Hindlimb muscle (tissue), 1 donor: ENCODE results near the gene SEPTIN12. TPM values are rescaled to one million over a fixed set of nuclear protein-coding genes. Genes with fewer than 3 reads are reported as not detected.
"Not testable (repeated sequence)": the region's sequence is repeated elsewhere in the genome, so short reads cannot be mapped to it uniquely, and the experiment has no call there.

Source experiments
- DNase-seq: peaks from one replicate; pipeline ENCODE4 v3.0.0-alpha.2; 2013
- polyA plus RNA-seq: library from polyadenylated mRNA; unstranded; fragments of 120-200 nt; gene quantifications from one replicate; pipeline ENCODE4 v1.2.1, GENCODE V29; 2013; ENCODE audit not compliant: insufficient read length

SEPTIN12 gene
- polyA plus RNA-seq, 1 donor, result not detected

DNA sequence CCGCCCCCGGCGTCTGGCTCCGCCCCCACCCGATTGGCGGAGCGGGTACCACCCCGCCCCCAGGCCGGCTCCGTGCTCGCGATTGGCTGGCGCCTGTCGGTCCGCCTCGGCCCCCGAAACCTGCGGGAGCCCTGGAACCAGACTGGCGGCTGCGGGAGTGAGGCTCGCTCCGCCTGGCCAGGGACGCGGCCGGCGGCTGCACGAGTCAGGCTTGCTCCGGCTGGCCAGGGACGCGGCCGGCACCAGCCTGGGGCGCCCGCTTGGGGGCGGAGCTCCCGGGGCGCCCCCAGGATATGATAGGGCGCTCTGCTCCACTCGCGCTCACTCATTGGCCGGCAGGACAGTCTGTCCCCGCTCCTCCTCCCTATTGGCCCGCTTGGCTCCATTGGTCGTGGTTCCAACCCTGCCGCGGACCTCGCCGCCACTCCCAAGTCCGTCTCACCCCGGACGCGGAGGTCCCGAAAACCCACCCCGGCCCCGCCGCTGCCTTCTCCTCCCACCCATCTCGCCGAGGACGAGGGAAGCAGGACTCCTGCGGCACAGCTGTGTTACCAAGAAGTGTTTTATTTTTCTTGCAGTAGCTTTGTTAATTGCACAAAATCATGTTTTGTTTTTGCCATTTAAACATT lies 14.6 kb upstream of the SEPTIN12 start:
- peak; percentile 91 for DNase-seq

DNA sequence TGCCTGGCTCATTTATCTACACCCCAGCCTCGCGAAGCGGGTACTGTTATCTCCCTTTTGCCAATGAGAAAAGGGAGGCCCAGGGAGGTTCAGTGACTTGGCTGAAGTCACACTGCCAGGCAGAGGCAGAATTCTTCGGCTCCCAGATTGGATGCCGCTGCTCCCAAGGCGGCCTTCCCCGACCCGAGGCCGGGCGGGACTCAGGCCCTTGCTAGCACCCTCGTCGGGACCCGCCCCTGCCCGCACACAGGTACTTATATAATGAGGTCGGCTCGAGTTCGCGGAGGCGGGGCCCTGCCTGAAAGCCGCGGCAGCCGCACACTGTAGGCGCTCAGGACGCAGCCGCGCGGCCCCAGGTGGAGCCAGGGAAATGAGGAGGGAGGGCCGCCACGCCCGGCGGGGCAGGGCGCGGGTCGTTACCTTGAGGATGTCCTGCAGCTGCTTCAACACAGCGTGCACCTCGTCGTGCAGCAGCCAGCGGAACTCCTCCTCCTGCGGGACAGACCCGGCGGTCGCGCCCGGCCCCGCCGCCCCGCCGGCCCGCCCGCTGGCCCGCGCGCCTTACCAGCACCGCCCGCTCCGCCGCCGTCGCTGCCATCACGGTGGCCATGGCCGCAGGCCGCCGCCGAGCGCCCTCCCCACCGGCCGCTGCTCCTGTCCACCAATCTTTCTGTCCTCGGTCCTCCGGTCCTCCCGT lies 14.0 kb upstream of the SEPTIN12 start, which contains the start of gene ROGDI:
TSS of gene ROGDI (minus strand) at position 672 of the 697 bp plus-strand sequence. CDS start at position 610, 62 bp downstream.
- no peak for DNase-seq

DNA sequence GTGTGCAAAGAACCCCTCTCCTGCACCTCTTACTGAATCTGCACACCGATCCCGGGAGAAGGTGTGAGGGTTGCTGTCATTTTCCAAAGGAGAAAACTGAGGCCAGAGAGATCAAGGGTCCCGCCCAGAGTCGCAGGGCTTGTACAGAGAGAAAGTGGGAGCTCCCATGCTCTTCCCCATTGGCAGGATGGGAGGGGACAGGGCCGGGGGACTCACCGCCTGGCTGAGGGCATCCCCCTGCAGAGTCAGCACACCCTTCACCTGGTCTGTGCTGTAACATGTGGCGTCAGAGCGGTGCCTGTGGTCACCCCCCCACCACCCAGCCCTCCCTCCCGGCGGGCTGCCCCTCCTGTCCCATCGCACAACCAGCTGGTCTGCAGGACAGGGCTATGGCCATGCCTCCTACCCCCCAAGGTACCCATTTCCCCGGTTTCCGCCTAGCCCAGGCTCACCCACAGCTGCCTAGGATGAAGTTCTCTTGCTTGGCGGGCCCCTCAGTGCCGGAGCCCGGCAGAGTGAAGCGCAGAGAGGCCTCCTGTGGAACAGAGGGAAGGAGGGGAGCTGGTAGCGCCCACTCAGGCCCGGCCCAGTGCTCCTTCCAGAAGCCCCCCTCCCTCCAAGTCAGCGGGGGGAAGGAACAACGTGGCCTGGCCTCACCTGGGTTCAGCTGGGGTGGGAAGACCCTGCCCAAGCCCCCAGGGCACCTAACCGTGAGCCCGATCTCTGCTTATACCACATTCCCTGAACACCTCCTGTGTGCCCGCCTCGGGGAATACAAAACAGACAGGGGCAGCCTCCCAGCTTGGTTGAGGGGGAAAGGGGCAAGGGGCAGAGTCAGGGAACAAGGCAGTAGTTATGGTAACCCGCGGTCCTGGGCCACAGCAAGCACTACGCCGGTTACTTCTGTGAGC lies 13.2 kb upstream of the SEPTIN12 start:
- DNase-seq, result no peak

DNA sequence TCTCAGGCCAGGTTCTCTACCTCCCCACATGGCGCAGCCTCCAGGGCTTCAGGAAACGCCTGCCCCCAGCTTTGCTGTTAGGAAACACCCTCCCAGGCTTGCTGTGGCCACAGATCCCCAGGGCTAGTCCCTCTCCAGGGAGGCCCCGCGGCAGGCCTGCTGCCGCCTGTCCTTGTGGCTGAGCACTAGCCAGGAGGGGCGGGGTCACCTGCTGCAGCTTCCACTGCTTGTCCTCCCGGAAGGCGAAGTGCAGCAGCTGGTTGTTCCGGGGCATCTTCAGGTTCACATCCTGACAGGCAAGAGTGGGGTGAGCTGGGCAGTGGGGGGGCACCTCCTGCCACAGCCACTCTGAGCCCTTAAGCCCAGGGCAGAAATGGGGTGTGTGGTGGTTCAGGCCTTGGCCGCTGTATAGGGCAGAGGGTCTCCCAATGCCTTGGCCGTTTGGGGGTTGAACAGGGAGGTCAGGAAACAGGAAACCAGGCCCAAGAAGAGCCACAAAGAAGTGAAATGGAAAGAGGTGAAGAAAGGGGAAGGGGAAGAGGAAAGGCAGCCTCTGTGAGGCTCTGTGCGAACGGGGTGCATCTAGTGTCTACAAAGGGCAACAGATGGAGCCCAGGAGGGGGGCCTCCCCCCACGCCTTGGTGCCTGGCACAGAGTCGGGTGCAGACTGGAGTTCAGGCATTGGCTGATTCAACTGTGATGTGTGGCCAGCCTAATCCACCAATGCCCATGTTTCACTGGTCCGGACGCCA lies 12.3 kb upstream of the SEPTIN12 start:
- no peak for DNase-seq

DNA sequence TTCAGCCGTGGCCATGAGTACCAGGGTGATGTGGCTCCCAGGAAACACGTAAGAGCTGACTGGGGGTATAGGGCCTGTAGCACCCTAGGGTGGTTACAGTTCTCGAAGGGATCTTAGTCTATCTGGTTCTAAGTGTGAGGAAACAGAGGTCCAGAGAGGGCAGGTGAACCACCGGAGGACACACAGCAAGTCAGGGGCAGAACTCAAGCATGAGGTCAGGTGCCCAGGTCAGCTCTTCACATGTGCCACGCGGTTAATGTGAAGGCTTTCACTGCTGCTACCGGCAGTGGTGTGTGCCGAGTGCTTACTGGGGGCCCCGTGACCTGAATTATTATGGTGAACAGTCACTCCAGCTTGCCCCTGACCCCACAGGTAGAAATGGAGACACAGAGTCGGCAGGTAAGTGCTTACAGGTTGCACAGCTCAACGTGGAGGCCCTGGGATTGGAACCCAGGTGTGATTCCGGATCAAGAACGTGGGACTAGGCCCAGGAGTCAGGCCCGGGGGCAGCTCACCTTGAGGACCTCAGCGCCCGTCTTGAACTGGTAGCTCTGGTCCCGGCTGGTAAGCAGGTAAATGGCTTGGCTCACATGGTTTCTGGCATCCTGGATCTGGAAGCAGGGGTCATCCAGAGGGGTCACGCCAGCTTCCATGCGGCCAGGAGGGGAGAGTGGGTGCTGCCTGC lies 11.2 kb upstream of the SEPTIN12 start:
- no peak for DNase-seq

DNA sequence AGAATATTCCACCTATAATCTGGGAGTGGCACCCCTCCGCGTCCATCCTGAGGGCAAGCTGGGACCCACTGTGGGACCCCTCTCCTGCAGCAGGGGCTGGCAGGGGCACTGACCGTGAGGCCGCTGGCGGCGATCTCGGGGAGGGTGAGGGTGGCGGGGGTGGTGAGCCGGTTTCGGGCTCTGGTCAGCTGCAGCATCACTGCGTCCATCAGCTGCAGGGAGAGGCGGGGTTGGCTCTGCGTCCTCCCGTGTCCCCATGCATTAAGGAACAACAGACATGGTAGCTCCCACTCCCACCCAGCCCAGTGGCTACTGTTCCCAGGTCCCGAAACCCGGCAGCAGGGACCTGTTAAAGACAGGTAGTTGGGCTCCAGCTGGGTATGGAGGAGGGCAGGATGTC lies 10.3 kb upstream of the SEPTIN12 start:
- DNase-seq, result no peak

DNA sequence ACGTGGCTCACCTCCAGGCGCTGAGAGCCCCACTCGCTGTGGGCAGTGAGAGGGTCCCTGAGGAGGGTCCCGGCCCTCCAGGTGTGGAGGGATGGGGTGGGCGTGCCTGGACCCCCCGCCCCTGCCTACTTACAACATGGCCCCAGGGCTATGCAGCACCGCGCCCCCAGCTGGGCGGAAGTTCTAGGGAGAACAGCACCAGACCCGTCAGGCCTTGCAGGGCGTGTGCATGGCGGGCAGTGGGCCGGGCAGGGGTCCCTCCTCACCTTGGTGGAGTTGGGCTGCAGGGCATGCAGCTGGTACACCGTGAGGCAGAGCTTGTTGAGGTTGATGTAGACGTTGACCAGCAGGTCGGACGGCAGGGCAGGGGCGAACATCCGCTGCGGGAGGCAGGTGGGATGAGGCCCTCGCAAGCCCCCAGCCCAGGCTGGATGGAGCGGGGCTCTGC lies 9.7 kb upstream of the SEPTIN12 start:
- DNase-seq, result no peak

DNA sequence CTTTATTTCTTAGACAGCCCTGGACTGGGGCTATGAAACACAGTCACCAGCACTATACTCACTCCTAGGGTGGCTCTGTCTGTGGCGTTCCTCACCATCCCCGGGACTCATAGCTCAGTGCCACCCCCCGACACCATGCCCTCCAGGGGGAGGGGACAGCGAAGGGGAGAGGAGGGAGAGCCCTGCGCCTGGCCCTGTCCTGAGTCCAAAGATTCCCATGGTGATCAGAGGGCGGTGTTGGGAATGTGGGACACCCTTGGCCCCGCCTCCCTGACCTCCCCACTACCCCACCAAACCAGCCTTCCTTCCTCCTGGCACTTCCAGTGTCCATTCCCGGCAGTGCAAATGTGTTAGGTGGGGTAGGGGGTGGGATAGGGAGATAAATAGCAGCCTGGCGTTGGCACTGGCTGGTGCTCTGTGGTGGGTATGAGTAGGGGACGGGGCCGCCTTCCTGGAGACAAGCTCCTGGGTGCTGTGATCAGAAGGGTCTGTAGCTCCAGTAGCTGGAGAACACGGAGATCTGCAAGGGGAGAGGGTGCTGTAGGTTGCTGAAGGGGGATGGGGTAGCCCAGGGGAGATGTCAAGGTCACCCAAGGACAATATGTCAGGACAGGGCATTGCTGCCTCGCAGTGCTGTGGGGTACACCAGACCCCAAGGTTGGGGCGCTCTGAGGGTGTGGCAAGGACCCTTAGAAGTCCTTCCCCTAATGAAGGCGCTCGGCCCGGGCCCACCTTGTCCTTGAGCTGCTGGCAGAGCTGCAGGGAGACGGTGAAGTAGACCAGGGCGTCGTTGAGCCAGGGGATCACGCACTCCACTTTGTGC lies 9.0 kb upstream of the SEPTIN12 start:
- no peak for DNase-seq

DNA sequence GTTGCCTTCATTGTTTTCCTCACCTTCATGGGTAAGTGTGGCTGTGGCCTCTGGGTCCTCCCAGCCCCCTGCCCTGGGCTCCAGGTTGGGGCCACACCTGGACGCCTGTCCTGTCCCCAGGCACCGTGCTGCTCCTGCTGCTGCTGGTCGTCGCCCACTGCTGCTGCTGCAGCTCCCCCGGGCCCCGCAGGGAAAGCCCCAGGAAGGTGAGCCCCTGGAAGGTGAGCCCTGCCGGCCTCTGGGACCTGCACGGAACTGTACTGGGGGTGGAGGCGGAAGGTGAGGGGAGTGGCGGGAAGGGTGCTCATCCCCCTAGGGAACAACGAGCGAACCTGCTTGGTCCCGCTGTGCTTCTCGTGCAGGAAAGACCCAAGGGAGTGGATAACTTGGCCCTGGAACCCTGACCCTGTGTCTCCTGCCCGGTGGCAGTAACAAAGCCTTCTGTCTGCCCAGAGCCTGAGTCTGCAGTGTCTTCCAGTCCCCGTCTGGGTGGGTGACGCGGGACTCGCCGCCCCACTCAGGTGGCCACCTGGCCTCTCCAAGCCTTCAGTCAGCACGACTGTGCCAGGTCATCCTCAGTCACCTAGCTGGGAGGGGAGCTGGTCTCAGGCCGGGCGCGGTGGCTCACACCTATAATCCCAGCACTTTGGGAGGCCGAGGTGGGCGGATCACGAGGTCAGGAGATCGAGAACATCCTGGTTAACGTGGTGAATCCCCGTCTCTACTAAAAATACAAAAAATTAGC lies 7.9 kb upstream of the SEPTIN12 start:
- DNase-seq, result no peak

DNA sequence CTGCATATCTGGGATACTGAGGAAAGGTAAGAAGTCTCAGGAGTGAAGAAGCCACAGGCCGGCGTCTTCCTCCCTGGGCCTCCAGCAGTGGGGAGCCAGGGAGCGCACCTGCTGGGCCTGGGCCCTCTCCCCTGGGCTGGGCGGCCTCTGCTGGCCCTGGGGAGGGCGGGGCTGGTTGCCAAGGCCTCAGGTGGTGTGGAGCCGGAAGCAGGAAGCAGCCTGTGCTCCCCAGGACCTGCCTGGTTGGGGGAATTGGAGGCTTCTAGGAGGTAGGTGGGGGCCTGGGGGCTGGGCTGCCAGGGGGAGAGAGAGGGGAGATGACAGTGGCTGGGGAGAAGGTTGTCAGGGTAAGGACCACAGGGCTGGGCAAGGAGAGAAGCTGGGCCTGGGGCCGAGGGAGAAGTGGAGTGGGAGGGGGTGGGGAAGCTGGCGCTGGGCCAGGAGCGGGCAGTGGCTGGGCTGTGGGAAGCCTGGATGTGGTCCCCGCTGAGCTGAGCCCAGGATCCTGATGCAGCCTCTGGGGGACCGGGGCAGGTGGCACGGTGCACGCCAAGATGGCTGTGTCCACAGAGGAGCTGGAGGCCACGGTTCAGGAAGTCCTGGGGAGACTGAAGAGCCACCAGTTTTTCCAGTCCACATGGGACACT lies 7.2 kb upstream of the SEPTIN12 start, which contains the start of gene SMIM22:
TSS of gene SMIM22 (plus strand) at position 189 of the 647 bp plus-strand sequence. CDS start at position 555, 366 bp downstream.
- DNase-seq, result no peak

DNA sequence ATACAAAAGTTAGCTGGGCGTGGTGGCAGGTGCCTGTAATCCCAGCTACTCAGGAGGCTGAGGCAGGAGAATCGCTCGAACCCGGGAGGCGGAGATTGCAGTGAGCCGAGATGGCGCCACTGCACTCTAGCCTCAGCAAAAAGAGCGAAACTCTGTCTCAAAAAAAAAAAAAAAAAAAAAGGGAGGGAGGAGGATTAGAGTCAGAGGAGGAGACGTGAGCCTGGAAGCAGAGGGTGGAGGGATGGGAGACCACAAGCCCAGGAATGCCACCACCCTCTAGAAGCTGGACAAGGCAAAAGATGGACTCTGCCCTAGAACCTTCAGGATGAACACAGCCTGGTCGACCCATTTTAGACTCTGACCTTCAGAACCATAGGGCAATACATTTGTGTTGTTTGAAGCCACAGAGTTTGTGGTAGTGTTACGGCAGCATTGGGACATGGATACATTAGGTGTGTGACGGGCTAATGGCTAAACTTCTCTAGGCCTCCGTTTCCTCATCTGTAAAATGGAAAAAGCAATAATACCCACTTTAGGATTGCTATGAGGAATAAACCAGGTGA lies 4.9 kb upstream of the SEPTIN12 start:
- DNase-seq, result no peak

DNA sequence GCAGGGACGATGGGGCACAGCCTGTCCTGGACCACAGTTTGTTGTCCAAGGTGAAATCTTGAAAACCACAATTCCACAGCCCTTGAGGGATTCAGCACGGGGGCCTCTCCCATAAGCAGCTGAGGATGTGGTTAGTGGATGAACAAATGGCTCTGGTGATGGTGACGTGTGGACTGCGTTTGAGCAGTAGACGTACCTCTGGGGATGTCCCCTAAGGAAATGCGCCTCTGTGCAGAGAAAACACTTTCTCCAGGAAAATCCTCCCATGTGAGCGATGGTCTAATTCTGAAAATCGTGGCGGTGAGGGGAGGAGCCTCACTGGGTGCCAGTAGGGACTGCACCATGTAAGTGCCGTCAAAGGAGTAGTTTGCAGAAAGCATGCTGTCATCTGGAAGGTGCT lies 2.7 kb upstream of the SEPTIN12 start:
- no peak for DNase-seq

DNA sequence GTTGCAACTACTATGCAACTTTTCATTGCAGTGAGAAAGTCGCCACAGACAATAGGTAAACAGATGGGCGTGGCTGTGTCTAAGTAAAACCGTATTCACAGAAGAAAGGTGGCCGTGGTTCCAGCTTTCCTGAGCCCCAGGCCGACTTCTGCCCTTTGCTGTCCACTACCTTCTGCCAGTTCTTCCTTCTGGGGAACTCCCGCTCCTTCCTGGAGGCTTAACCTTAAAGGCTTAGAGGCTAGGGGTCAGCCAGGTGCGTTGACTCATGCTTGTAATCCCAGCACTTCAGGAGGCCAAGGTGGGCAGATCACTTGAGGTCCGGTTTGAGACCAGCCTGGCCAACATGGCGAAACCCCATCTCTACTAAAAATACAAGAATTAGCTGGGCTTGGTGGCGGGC lies 2.1 kb upstream of the SEPTIN12 start:
- DNase-seq, result no peak

DNA sequence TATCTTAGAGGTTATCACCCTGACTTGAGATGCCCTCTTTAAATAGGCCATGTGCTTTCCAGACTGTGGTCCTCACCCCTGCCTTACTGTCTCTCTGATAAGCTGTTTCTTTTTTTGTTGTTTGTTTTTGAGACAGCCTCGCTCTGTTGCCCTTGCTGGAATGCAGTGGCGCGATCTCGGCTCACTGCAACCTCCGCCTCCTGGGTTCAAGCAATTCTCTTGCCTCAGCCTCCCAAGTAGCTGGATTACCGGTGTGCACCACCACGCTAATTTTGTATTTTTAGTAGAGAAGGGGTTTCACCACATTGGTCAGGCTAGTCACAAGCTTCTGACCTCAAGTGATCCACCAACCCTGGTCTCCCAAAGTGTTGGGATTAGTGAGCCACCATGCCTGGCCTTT lies 765 bp upstream of the SEPTIN12 start:
- no peak for DNase-seq

DNA sequence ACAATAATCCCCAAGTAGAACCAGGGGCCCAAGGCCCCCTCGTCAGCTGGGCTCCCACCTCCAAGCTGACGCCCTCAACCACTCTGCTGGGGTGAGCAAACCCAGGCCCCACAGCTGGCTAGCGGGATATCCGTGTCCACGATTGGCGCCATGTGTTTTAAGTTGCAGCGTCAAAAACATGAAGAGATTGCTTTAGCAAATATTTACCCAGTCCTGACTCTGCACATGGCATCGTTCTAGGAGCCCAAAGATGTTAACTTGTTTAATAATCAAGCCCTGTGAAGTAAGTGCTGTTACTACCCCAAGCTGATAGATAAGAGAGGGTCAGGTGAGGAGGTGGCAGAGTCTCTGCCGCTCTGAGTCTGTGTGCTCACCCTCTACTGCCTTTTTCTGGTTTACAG lies 344 bp upstream of the SEPTIN12 start:
- DNase-seq, result no peak

DNA sequence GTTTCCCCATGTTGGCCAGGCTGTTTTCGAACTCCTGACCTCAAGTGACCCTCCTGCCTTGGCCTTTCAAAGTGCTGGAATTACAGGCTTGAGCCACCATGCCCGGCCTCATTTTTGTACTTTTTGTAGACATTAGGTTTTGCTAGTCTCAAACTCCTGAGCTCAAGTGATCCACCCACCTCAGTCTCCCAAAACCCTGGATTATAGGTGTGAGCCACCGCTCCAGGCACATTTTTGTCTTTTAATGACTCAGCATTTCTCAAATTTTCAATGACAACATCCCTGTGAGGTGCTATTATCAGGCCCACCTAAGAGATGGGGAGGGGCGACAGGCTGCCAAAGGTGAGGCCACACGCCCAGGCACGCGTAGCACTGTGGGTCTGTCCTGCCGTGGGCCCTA lies 1.1 kb downstream of the SEPTIN12 start:
- DNase-seq, result no peak

DNA sequence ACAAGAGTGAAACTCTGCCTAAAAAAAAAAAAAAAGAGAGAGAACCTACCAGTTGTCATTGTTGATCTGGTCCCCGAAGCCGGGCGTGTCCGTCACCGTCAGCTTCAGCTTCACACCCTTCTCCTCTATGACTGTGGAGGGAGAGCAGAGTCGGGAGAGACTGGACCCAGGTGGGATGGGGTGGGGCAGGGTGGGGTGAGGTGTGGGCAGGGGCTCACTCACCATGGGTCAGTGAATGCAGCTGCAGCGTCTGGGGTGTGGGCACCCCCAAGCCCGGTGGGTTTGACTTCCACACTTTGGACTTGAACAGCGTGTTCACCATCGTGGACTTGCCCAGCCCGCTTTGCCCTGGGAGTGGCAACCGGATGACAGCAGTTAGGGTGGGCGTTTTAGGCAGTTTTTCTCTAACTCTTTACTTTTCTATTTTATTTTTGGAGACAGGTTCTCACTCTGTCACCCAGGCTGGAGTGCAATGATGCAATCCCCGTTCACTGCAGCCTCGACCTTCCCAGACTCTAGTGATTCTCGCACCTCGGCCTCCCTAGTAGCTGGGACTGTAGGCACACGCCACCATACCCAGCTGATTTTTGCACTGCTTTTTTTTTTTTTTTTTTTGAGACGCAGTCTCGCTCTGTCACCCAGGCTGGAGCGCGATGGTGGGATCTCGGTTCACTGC lies 2.2 kb downstream of the SEPTIN12 start:
- no peak for DNase-seq

DNA sequence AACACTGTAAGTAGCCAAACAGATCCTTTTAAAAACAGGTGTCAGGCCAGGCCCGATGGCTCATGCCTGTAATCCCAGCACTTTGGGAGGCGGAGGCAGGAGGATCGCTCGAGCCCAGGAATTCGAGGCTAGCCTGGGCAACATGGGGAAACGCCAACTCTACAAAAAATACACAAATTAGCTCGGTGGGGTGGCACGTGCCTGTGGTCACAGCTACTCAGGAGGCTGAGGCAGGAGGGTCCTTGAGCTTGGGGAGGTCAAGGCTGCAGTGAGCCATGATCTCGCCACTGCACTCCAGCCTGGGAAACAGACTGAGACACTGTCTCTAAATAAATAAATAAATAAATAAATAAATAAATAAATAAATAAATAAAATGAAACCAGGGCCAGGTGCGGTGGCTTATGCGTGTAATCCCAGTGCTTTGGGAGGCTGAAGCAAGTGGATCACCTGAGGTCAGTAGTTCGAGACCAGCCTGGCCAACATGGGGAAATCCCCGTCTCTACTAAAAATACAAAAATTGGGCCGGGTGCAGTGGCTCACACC lies 3.6 kb downstream of the SEPTIN12 start:
- not testable (repeated sequence) for DNase-seq
